ENCODE data around the gene GPC6. TPM values are rescaled to one million over a fixed set of nuclear protein-coding genes. Genes with fewer than 3 reads are reported as not detected.
"Not testable (repeated sequence)": the region's sequence is repeated elsewhere in the genome, so short reads cannot be mapped to it uniquely, and the experiment has no call there.

The GPC6 gene
- total RNA-seq, 1 donor from 2014 or later: 42.9 TPM

GRCh38 chr13:93316841-93317240 is 90.2 kb downstream of the GPC6 start:
- Histone ChIP-seq H3K4me1 (peaks cover 17% of the 10 kb centered on the region), H3K27me3 (no peaks in the 10 kb centered on the region), H3K36me3 (no peaks in the 10 kb centered on the region), H3K27ac (no peak overlapping the region), H3K9me3 (ENCODE audit: low read depth) (no peaks in the 10 kb centered on the region), H3F3A (ENCODE audit: low read depth) (no peaks in the 10 kb centered on the region), H3K9ac (no peak overlapping the region), H3K79me2 (ENCODE audit: low read depth) (no peaks in the 10 kb centered on the region), H3K4me2 (no peak overlapping the region), H3K4me3 (no peak overlapping the region), H4K20me1 (ENCODE audit: low read depth) (no peaks in the 10 kb centered on the region), H2AFZ (replicated peaks) (no peak overlapping the region)
- TF ChIP-seq CTCF (IDR thresholded peaks at IDR 0.05) (no peak), EZH2phosphoT487 (IDR thresholded peaks at IDR 0.05) (no peak), EZH2 (IDR thresholded peaks at IDR 0.05) (no peak)
- H3K9me3 Mint-ChIP-seq: no peaks in the 10 kb centered on the region
- no peak overlapping the region for H3K4me3 Mint-ChIP-seq
- peaks cover 2% of the 10 kb centered on the region for H3K27me3 Mint-ChIP-seq (ENCODE audit: insufficient read depth, low read depth)
- no peak for DNase-seq (ENCODE audit: low spot score)
- no peak overlapping the region for H3K27ac Mint-ChIP-seq
- peaks cover 30% of the 10 kb centered on the region for H3K4me1 Mint-ChIP-seq
- no peaks in the 10 kb centered on the region for H3K36me3 Mint-ChIP-seq

- H3K27ac ChIP-seq: no peak overlapping the region
- Mint-ChIP-seq H3K4me1 (peaks cover 30% of the 10 kb centered on the region), H3K27ac (no peak overlapping the region), H3K36me3 (no peaks in the 10 kb centered on the region), H3K27me3 (ENCODE audit: insufficient read depth, low read depth) (peaks cover 2% of the 10 kb centered on the region), H3K9me3 (no peaks in the 10 kb centered on the region), H3K4me3 (no peak overlapping the region)
- H3K9me3 ChIP-seq (ENCODE audit: low read depth): no peaks in the 10 kb centered on the region
- TF ChIP-seq EZH2 (IDR thresholded peaks at IDR 0.05) (no peak), EZH2phosphoT487 (IDR thresholded peaks at IDR 0.05) (no peak), CTCF (IDR thresholded peaks at IDR 0.05) (no peak)
- no peak overlapping the region for H3K4me2 ChIP-seq
- no peaks in the 10 kb centered on the region for H3K79me2 ChIP-seq (ENCODE audit: low read depth)
- no peaks in the 10 kb centered on the region for H3K36me3 ChIP-seq
- H4K20me1 ChIP-seq (ENCODE audit: low read depth): no peaks in the 10 kb centered on the region
- H3K27me3 ChIP-seq: no peaks in the 10 kb centered on the region
- no peaks in the 10 kb centered on the region for H3F3A ChIP-seq (ENCODE audit: low read depth)
- no peak overlapping the region for H2AFZ ChIP-seq (replicated peaks)
- no peak overlapping the region for H3K9ac ChIP-seq
- DNase-seq (ENCODE audit: low spot score): no peak
- H3K4me1 ChIP-seq: peaks cover 17% of the 10 kb centered on the region
- H3K4me3 ChIP-seq: no peak overlapping the region
Observed at GRCh38 chr13:93318534-93319254, 92.1 kb downstream of the GPC6 start.

- TF ChIP-seq EZH2phosphoT487 (IDR thresholded peaks at IDR 0.05): no peak
- no peak for TF ChIP-seq EZH2 (IDR thresholded peaks at IDR 0.05)
- TF ChIP-seq CTCF (IDR thresholded peaks at IDR 0.05): no peak
- no peak for DNase-seq (ENCODE audit: low spot score)
- Histone ChIP-seq H2AFZ (replicated peaks) (no peak overlapping the region), H3K27me3 (no peaks in the 10 kb centered on the region), H4K20me1 (ENCODE audit: low read depth) (no peaks in the 10 kb centered on the region), H3K79me2 (ENCODE audit: low read depth) (no peaks in the 10 kb centered on the region), H3F3A (ENCODE audit: low read depth) (no peaks in the 10 kb centered on the region), H3K9ac (no peak overlapping the region), H3K9me3 (ENCODE audit: low read depth) (no peaks in the 10 kb centered on the region), H3K4me1 (peaks cover 17% of the 10 kb centered on the region), H3K27ac (no peak overlapping the region), H3K36me3 (no peaks in the 10 kb centered on the region), H3K4me3 (no peak overlapping the region), H3K4me2 (no peak overlapping the region)
- H3K27me3 Mint-ChIP-seq (ENCODE audit: insufficient read depth, low read depth): peaks cover 2% of the 10 kb centered on the region
- no peak overlapping the region for H3K27ac Mint-ChIP-seq
- no peaks in the 10 kb centered on the region for H3K36me3 Mint-ChIP-seq
- H3K9me3 Mint-ChIP-seq: no peaks in the 10 kb centered on the region
- no peak overlapping the region for H3K4me3 Mint-ChIP-seq
- peaks cover 29% of the 10 kb centered on the region for H3K4me1 Mint-ChIP-seq
Observed at GRCh38 chr13:93320942-93321341, 94.3 kb downstream of the GPC6 start.

- H3K4me2 ChIP-seq; H3K27me3 Mint-ChIP-seq (ENCODE audit: insufficient read depth, low read depth); H3K4me1 ChIP-seq; H3K9me3 ChIP-seq (ENCODE audit: low read depth); H3K79me2 ChIP-seq (ENCODE audit: low read depth); H3K9ac ChIP-seq; H3F3A ChIP-seq (ENCODE audit: low read depth); H3K27me3 ChIP-seq; H3K36me3 ChIP-seq; DNase-seq (ENCODE audit: low spot score); H3K4me3 ChIP-seq; H3K4me3 Mint-ChIP-seq; H3K9me3 Mint-ChIP-seq; H3K27ac Mint-ChIP-seq; H3K4me1 Mint-ChIP-seq; H3K27ac ChIP-seq; H2AFZ ChIP-seq (replicated peaks); H4K20me1 ChIP-seq (ENCODE audit: low read depth); H3K36me3 Mint-ChIP-seq: not testable (repeated sequence)
Observed at GRCh38 chr13:93323880-93324279, 97.3 kb downstream of the GPC6 start.

All from neural progenitor cell (in vitro differentiated cells).